HG03439 (cell line): ENCODE results near the gene SH3RF2.

Experiments
- ATAC-seq: cut with Tn5 transposase; IDR thresholded peaks from one replicate; pipeline ENCODE4 v1.9.1; 2021; ENCODE audit warnings: mild to moderate bottlenecking, moderate library complexity; ENCODE audit not compliant: unreplicated experiment

SH3RF2 gene

DNA sequence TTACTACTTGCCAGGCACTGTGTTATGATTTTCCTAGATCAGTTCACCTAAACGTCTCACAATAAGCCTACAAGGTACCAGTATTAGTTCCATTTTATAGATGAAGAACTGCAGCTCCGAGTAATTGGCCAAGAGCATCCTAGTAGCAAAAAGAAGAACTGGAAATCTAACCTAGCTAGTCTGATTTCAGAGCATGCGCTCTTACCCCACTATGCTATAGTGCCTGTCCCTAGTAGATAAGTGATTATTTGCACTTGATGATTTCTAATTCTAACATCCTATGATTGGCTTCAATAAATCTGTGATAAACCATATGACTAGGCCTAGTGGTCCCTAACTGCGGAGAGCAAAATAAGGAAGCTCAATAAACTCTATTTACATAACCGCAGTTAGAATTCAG, 176.1 kb downstream of the SH3RF2 start:
- ATAC-seq = no peak
